ENCODE results near the gene CCDC40. TPM values are rescaled to one million over a fixed set of nuclear protein-coding genes. Genes with fewer than 3 reads are reported as not detected.

The CCDC40 gene
- total RNA-seq, 1 experiment from 2014 or later: 16.3 TPM

DNA sequence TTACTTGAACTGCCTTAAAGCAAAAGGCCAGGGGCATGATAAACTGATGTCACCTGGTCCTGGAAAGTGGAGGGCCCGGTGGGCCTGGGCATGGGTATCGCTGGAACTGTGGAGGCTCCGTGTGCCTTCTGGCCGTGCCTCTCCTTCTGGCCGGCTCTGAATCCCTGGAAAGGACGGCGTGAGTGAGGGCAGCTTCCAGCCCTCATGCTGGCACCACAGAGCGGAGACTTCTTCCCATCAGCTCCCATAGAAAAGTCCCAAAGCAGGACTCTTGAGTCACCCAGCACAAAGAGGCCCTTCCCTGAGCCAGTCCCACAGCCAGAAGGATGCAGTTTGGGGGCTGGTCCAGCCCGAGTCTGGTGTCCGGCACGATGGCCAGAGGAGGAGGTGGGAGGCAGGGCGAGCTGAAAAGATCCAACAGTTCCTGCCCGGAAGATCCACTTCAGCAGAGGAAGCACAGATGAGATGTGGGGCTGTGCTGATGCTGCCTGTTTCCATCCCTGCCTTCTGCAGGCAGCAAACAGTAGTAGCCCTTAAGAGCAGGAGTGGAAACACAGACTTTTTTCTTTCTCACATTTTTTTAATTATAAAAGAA lies 72.7 kb downstream of the CCDC40 start:
- ChIA-PET CTCF (interaction anchor here (0.8 to 5.4 kb wide), 2 partner anchors 8 to 101 kb away, joined by 3 to 55 read pairs; partner anchors contain the start of gene GAA), POLR2A (interaction anchor here (0.6 kb wide), 1 partner anchor 37 kb away, joined by 4 read pairs; no protein-coding TSS in a partner anchor)
- Mint-ChIP-seq H3K27ac (peak overlapping the region; percentile 23; the same call in 1 of the 2 replicates), H3K4me1 (peaks cover 6% of the 10 kb centered on the region; the same call in 1 of the 2 replicates), H3K4me3 (no peak overlapping the region), H3K36me3 (no peaks in the 10 kb centered on the region; the same call in 1 of the 2 replicates), H3K9me3 (no peaks in the 10 kb centered on the region), H3K27me3 (ENCODE audit: low read depth) (no peaks in the 10 kb centered on the region)
- DNase-seq (ENCODE audit: low spot score): peak; percentile 4
- ATAC-seq: no peak
- TF ChIP-seq, protein P1, sequence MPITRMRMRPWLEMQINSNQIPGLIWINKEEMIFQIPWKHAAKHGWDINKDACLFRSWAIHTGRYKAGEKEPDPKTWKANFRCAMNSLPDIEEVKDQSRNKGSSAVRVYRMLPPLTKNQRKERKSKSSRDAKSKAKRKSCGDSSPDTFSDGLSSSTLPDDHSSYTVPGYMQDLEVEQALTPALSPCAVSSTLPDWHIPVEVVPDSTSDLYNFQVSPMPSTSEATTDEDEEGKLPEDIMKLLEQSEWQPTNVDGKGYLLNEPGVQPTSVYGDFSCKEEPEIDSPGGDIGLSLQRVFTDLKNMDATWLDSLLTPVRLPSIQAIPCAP (CRISPR knock-in tag; IDR thresholded peaks at IDR 0.05): no peak
- TF ChIP-seq AFF4 (CRISPR knock-in tag; IDR thresholded peaks at IDR 0.05; ENCODE audit: borderline replicate concordance) (no peak), GRHL2 (CRISPR knock-in tag; IDR thresholded peaks at IDR 0.05; ENCODE audit: insufficient replicate concordance, severe bottlenecking) (no peak), SMAD4 (CRISPR knock-in tag; IDR thresholded peaks at IDR 0.05) (no peak), HMGXB4 (CRISPR knock-in tag; IDR thresholded peaks at IDR 0.05) (no peak)

- Mint-ChIP-seq H3K27ac (no peak overlapping the region), H3K27me3 (ENCODE audit: low read depth) (no peaks in the 10 kb centered on the region), H3K4me1 (peaks cover 6% of the 10 kb centered on the region; the same call in 1 of the 2 replicates), H3K4me3 (no peak overlapping the region), H3K9me3 (no peaks in the 10 kb centered on the region), H3K36me3 (peaks cover 4% of the 10 kb centered on the region)
- ChIA-PET CTCF (interaction anchor here (0.8 to 5.4 kb wide), 4 partner anchors 9 to 101 kb away, joined by 3 to 55 read pairs (median 4); partner anchors contain the start of gene GAA), POLR2A (no interaction called here)
- ATAC-seq (no peak), DNase-seq (ENCODE audit: low spot score) (peak; percentile 9)
- no peak for TF ChIP-seq SOX15 (CRISPR knock-in tag; IDR thresholded peaks at IDR 0.05)
- TF ChIP-seq SP1 (CRISPR knock-in tag; conservative IDR thresholded peaks at IDR 0.05): no peak
- TF ChIP-seq, protein P2, sequence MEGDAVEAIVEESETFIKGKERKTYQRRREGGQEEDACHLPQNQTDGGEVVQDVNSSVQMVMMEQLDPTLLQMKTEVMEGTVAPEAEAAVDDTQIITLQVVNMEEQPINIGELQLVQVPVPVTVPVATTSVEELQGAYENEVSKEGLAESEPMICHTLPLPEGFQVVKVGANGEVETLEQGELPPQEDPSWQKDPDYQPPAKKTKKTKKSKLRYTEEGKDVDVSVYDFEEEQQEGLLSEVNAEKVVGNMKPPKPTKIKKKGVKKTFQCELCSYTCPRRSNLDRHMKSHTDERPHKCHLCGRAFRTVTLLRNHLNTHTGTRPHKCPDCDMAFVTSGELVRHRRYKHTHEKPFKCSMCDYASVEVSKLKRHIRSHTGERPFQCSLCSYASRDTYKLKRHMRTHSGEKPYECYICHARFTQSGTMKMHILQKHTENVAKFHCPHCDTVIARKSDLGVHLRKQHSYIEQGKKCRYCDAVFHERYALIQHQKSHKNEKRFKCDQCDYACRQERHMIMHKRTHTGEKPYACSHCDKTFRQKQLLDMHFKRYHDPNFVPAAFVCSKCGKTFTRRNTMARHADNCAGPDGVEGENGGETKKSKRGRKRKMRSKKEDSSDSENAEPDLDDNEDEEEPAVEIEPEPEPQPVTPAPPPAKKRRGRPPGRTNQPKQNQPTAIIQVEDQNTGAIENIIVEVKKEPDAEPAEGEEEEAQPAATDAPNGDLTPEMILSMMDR (IDR thresholded peaks at IDR 0.05): no peak
- TF ChIP-seq ATF3 (CRISPR knock-in tag; conservative IDR thresholded peaks at IDR 0.05): no peak
- no peak for TF ChIP-seq TP53 (CRISPR knock-in tag; IDR thresholded peaks at IDR 0.05)
- TF ChIP-seq ZNF425 (CRISPR knock-in tag; conservative IDR thresholded peaks at IDR 0.05): no peak
- no peak for TF ChIP-seq USF1 (CRISPR knock-in tag; IDR thresholded peaks at IDR 0.05)
- no peak for TF ChIP-seq OVOL2 (CRISPR knock-in tag; IDR thresholded peaks at IDR 0.05; ENCODE audit: borderline replicate concordance)
- no peak for TF ChIP-seq ZNF281 (CRISPR knock-in tag; IDR thresholded peaks at IDR 0.05)
- no peak for TF ChIP-seq ZNF423 (CRISPR knock-in tag; IDR thresholded peaks at IDR 0.05)
- no peak for TF ChIP-seq ETV6 (CRISPR knock-in tag; IDR thresholded peaks at IDR 0.05)
- no peak for TF ChIP-seq GABPB1 (CRISPR knock-in tag; IDR thresholded peaks at IDR 0.05)
Measured at GRCh38 chr17:80109713-80110446, 73.4 kb downstream of the CCDC40 start.

Data from WTC11 (cell line).